ENCODE measurements around the gene GPD2. TPM values are rescaled to one million over a fixed set of nuclear protein-coding genes. Genes with fewer than 3 reads are reported as not detected.

Gene GPD2
- total RNA-seq, 4 donors from 2014 or later, result 39.2 to 69.7 (median 64.1) TPM

DNA sequence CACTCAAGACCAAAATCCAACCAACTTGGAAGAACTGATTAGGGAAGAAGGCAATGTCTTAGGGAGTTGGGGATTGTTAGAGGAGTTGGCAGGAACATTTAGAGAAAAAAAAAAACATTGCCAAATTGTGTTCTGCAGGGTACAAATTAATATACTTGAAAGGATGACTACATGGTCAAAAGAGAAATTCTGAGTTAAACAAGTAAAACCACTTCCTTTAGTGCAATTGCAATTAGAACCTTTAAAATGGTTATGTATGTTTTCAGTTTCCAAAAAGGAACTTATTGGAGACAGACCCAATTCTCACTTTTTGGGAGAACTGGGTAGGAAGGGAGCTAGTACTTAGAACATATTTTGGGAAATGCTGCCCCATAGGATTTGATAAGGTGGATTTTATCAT lies 137.9 kb downstream of the GPD2 start:
- Histone ChIP-seq H3K9me3 (no peaks in the 10 kb centered on the region), H3K27ac (no peak overlapping the region), H3K4me3 (no peak overlapping the region), H3K4me1 (no peaks in the 10 kb centered on the region), H3K27me3 (no peaks in the 10 kb centered on the region), H3K36me3 (peaks cover 0 to 37% of the 10 kb centered on the region in 2 donors)
- ATAC-seq (no peak), DNase-seq (no peak)
- in situ Hi-C loops (cut with MboI; ENCODE audit: low sequenced_read_pairs in 4 of 4), result no loop called here
- TF ChIP-seq POLR2A (IDR thresholded peaks at IDR 0.05), result no peak
- TF ChIP-seq, protein P1, sequence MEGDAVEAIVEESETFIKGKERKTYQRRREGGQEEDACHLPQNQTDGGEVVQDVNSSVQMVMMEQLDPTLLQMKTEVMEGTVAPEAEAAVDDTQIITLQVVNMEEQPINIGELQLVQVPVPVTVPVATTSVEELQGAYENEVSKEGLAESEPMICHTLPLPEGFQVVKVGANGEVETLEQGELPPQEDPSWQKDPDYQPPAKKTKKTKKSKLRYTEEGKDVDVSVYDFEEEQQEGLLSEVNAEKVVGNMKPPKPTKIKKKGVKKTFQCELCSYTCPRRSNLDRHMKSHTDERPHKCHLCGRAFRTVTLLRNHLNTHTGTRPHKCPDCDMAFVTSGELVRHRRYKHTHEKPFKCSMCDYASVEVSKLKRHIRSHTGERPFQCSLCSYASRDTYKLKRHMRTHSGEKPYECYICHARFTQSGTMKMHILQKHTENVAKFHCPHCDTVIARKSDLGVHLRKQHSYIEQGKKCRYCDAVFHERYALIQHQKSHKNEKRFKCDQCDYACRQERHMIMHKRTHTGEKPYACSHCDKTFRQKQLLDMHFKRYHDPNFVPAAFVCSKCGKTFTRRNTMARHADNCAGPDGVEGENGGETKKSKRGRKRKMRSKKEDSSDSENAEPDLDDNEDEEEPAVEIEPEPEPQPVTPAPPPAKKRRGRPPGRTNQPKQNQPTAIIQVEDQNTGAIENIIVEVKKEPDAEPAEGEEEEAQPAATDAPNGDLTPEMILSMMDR (IDR thresholded peaks at IDR 0.05 in 4 of 5, conservative IDR thresholded peaks at IDR 0.05 in 1 of 5), result no peak
- intact Hi-C loops (cut with DNase I; ENCODE audit: low total_unique reads), result no loop called here

DNA sequence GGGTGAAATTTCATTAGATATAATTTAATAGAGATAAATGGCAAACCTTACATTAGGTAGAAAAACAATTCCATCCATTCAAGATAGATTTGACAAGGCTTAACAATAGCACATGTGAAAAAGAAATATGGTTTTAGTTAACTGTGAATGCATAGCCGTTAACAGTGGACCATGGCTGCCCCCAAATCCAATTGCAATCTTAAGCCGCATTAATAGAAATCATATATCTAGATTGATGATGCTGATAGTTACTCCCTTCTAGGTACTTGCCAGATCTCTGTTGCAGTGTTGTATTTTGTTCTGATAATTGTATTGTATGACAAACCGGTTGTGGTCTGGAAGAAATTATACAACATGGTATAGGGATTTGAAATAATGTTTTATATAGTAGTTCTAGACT lies 139.8 kb downstream of the GPD2 start:
- intact Hi-C loops (cut with DNase I; ENCODE audit: low total_unique reads), result no loop called here
- H3K4me1 ChIP-seq, result no peaks in the 10 kb centered on the region
- H3K27ac ChIP-seq, result no peak overlapping the region
- no peak for DNase-seq
- no peaks in the 10 kb centered on the region for H3K27me3 ChIP-seq
- TF ChIP-seq POLR2A (IDR thresholded peaks at IDR 0.05), result no peak
- TF ChIP-seq, protein P1 (IDR thresholded peaks at IDR 0.05 in 4 of 5, conservative IDR thresholded peaks at IDR 0.05 in 1 of 5), result no peak
- in situ Hi-C loops (cut with MboI; ENCODE audit: low sequenced_read_pairs in 4 of 4), result loop anchor here in 1 of 4 donors (25.0 kb wide), 1 partner anchor 239 kb away; the partner anchor contains the start of gene NR4A2
- no peak overlapping the region for H3K4me3 ChIP-seq
- H3K36me3 ChIP-seq, result peaks cover 0 to 32% of the 10 kb centered on the region in 2 donors
- H3K9me3 ChIP-seq, result no peaks in the 10 kb centered on the region
- no peak for ATAC-seq

DNA sequence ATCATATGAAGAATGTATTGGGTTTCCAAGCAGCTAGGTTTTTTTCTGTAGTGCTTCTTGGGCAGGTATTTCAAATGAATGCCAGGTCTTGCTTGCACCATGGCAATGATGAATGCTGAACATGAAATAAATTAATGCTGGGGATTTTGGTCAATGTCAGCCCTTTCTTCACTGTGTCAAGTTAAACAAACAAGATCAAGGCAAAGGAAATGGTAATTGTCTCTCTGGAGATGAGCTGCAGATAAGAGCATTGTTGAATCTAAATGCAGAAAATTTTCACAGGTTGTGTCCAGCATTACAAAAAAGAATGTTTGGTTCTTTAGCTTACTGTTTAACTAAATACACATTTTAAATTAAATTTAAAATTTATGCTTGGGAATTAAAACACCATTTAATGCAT lies 144.3 kb downstream of the GPD2 start:
- no peak overlapping the region for H3K4me3 ChIP-seq
- in situ Hi-C loops (cut with MboI; ENCODE audit: low sequenced_read_pairs in 4 of 4) (loop anchor here in 2 of 4 donors (10.0 to 25.0 kb wide), 2 partner anchors 236 to 243 kb away; partner anchors contain the start of gene NR4A2 (in 1 of the 2)), intact Hi-C loops (cut with DNase I; ENCODE audit: low total_unique reads) (loop anchor here (10.0 kb wide), 1 partner anchor 1206 kb away; no protein-coding TSS in a partner anchor)

DNA sequence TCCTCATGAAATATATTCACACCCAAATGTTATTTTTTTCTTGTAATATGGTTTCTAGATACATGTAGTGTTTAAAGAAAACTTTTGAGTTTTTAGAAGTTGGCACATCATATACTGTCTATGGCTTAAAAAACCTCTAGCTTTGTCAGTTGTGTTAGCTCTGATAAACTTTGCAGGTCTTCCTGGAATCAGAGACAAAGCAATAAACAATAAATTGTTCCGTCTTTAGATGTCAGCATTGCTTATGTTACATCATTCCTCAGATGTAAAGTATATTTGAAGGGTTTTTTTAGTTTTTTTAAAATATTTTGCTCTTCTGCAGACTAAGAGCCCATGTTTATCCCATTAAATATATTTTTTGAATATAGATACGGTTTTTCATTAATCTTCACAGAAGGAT lies 145.1 kb downstream of the GPD2 start:
- H3K27me3 ChIP-seq, result no peaks in the 10 kb centered on the region
- no peak overlapping the region for H3K27ac ChIP-seq
- no peak overlapping the region for H3K4me3 ChIP-seq
- TF ChIP-seq, protein P1 (IDR thresholded peaks at IDR 0.05 in 4 of 5, conservative IDR thresholded peaks at IDR 0.05 in 1 of 5), result no peak
- no peak for TF ChIP-seq POLR2A (IDR thresholded peaks at IDR 0.05)
- intact Hi-C loops (cut with DNase I; ENCODE audit: low total_unique reads), result loop anchor here (10.0 kb wide), 1 partner anchor 1206 kb away; no protein-coding TSS in a partner anchor
- H3K9me3 ChIP-seq, result no peaks in the 10 kb centered on the region
- no peak for DNase-seq
- H3K4me1 ChIP-seq, result no peaks in the 10 kb centered on the region
- no peak for ATAC-seq
- peaks cover 0 to 37% of the 10 kb centered on the region in 2 donors for H3K36me3 ChIP-seq
- in situ Hi-C loops (cut with MboI; ENCODE audit: low sequenced_read_pairs in 4 of 4), result loop anchor here in 2 of 4 donors (10.0 to 25.0 kb wide), 2 partner anchors 236 to 244 kb away; partner anchors contain the start of gene NR4A2 (in 1 of the 2)

More for the DNA sequence above, 144.3 kb downstream of the GPD2 start:
- Histone ChIP-seq H3K4me1 (no peaks in the 10 kb centered on the region), H3K36me3 (peaks cover 0 to 37% of the 10 kb centered on the region in 2 donors), H3K27me3 (no peaks in the 10 kb centered on the region), H3K27ac (no peak overlapping the region), H3K9me3 (no peaks in the 10 kb centered on the region)
- TF ChIP-seq, protein P1 (IDR thresholded peaks at IDR 0.05 in 4 of 5, conservative IDR thresholded peaks at IDR 0.05 in 1 of 5), result no peak
- TF ChIP-seq POLR2A (IDR thresholded peaks at IDR 0.05), result no peak
- ATAC-seq, result no peak
- DNase-seq, result no peak
